GM18519 (cell line): Measurements from ENCODE around the gene PAXX.

Source experiments
- ATAC-seq: cut with Tn5 transposase; IDR thresholded peaks from one replicate; pipeline ENCODE4 v1.9.1; 2021; ENCODE audit warnings: mild to moderate bottlenecking, moderate library complexity; ENCODE audit not compliant: unreplicated experiment, low FRiP score

Gene PAXX

DNA sequence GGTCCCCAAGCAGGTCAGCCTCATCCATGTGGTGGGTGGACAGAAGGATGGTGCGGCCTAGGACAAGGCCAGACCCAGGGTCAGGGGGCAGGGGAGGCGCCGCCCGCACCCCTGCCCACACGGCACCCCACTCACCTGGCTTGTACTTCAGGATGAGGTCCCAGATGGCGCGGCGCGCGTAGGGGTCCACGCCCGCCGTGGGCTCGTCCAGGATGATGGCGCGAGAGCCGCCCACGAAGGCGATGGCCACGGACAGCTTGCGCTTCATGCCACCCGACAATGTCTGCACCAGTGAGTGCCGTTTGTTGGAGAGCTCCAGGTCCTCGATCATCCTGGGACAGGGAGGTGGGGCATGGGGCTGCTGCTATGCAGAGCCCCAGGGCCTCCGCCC lies 23.3 kb downstream of the PAXX start:
- no peak for ATAC-seq

DNA sequence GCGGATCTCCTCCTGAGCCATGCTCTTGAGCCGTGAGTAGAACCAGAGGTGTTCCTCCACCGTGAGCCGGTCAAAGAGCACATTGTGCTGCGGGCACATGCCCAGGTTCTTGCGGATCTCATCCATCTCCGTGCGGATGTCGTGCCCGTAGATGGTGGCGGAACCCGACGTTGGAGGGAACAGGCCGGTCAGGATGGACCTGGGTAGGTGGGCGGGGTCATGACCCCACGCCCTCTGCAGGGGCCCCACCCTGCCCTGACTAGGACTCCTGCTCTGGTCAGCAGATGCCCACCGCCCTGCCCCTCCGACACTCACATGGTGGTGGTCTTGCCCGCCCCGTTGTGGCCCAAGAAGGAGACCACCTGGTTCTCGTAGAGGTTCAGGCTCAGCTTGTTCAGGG lies 23.8 kb downstream of the PAXX start:
- ATAC-seq: no peak

GRCh38 chr9:137016436-137016835 lies 24.2 kb downstream of the PAXX start:
- ATAC-seq: no peak

DNA sequence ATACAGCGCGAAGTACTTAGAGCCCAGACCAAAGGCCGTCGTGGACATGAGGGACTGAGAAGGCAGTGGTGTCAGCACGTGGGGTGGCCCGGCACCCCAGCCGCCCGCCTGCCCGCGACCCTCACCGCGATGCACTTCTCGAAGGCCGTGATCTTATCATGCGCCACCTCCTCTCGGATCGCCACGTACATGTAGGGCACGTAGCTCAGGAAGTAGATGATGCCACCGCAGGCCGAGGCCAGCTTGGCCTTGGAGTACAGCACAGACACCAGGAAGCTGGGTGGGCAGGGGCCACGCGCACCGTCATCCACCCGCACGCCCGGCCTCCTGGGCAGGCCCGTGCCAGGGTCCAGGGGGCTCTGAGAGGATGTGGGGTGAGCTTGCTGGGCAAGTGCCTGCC lies 24.8 kb downstream of the PAXX start:
- no peak for ATAC-seq

DNA sequence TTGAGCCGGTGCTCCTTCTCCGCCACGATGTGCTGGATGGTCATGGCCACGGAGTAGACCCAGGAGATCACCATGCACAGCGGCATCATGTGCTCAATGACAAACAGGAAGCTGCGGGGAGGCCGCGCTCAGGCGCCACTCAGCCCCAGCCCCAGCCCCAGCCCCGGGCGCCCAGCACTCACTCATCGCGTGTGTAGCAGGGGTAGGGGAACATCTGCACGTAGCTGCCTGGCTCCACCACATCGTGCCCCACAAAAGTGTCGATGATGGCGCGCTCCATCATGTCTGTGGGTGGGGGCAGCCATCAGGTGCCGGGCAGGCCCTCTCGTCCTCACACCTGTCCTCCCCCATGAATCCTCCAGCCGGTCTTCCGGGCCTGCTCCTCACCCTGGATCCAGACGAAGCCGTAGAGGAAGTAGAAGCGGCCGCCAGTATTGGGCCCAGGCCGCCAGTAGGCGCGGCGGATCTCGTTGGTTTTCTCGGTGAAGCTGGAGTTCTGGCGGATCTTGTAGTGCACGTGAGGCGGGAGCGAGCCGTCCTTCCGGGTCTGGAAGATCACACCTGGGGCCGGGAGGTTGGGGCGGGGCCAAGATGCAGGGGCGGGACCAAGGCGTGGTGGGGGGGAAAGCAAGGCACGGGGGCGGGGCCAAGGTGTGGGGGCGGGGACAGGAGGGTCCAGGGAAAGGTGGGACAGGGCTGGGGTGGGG lies 25.7 kb downstream of the PAXX start:
- ATAC-seq: no peak

DNA sequence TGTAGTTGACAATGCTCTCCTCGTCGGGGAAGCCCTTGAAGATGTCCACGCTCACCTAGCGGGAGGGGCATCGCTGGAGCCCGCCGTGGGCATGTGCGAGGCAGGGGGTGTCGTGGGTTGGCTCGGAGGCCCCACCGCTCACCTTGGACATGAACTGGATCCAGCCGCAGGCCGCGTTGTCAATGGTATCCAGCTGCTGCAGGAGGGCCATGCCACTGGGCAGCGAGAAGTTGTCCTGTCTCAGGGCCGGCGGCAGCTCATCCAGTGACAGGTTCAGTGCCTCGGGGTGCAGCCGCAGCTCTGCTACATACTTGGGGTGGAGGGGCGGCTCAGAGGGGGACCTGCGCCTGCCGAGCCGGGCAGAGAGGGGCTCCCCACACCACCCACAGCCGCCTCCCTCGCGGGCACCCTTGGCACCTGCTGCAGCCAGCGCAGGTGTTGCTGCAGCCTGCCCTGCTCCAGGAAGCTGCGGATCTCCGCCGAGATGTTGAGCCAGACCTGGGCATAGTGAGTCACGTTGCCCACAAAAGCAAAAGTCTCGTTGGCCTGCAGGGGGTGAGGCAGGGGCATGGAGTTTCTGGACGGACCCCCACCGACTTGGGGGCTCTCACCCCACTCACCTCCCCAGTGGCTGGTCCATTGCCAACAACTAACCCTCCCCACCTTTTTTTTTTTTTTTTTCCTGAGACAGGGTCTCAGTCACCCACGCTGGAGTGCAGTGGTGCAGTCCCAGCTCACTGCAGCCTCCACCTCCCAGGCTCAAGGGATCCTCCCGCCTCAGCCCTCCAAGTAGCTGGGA lies 26.7 kb downstream of the PAXX start:
- no peak for ATAC-seq

DNA sequence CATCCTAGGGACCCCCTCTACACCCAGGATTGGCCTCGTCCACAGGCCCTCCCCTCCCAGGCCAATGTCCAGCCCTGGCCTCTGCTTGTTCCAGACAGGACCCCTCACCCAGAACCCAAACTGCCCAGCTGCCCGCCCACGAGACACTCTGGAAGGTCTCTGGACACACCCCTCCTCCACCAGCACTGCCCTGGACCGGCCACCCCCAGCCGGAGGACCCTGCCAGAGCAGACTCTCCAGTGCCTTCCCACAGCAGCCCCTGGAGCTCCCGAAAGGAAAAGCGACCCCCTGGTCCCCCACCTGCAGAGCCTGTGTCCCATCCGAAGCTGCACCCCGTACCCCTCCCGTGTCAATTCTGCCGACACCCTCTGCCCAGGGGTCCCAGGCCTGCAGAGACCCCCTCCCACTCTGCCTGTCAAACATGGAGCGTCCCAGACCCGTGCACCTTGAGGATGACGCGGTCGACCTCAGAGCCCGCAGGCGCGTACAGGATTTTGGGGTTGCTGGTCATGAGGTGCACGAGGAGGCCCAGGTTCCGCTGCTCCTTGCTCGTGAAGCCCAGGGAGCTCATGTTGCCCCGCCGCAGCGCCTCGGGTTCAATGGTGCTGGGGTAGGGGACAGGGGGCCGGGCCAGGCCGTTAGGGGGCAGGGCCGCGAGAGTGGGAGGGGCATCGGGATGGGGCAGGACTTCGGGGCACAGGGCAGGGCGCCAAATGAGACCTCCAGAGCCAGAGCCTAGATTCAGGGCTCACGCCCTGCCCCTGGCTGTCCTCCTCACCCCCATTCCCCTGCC lies 27.9 kb downstream of the PAXX start:
- ATAC-seq: no peak

DNA sequence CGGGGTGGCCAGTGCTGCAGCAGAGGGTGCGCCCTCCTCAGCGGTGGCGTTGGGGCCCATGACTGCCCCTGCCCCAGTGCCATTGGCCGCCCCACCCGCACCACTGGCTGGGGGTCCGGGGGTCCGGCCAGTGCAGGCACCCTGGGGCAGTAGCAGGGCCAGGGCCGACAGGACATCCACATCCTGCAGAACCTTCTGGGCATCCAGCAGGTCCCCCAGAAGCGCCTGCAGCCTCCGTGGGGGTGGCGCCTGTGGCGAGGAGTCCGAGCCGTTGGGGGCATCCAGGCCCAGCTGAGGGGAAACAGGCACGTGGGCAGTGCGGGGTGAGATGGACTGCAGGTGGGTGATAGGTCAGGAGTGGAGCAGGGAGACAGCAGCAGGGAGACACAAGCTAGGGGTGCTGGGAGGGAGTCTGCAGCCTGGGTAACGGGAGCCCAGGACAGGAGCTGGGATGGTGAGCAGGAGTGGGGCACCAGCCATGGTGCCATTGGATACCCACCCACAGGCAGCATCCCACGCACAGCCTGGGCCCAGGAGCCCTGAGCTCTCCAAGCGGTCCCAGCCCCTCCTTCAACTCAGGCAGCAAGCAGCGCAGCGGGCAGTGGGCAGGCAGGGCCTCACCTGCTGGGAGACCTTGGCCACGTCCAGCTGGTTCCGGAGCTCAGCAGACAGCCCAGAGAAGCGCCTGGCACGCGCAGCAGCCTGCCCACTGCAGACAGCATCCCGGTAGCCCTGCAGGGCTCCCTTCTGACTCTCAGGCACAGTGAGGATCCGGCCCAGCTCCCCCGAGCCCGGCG lies 28.7 kb downstream of the PAXX start:
- ATAC-seq: no peak

DNA sequence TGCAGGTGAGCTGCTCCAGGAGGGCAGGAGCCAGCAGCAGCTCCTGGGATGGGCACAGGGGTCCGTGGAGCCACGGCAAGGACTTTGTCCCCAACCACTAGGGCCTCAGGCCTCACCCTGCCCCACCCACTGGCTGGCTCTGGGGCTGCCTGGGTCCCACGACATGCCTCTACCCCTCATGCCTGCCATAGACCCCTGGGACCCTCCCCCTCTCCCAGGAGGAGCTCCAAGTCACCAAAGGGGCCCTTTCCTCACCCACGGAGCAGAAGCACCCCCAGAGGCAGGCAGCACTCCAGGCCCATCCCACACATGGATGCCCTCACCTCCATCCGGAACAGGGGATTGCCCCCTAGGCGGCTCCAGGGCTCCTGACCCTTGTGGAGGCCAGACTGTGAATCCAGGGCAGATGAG lies 29.4 kb downstream of the PAXX start:
- ATAC-seq: no peak

DNA sequence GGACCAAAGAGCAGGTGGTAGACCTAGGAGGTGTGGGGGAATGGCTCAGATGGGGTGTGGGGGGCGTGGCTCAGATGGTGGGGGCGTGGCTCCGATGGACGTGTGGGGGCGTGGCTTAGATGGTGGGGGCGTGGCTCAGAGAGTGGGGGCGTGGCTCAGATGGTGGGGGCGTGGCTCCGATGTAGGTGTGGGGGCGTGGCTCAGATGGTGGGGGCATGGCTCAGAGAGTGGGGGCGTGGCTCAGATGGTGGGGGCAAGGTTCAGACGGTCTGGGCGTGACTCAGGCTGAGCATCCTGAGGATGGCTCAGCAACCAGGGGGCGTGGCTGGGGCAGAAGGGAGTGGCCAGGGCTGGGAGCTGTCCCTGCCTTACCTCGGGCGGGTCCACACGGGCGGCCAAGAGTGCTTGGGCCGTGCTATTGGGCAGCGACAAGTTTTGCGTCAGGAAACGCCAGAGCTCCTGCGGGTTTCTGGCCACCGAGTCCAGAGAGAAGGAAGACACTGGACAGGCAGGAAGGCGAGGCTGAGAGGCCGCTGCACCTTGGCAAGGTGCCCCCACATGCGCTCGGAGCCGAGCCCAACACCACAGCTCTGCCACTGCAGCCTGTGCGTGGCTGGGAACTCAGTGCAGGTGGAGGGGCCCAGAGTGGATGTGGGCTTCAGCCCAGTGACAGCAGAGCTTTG lies 29.9 kb downstream of the PAXX start:
- ATAC-seq: no peak

- no peak for ATAC-seq
Measured at GRCh38 chr9:137022662-137023008, 30.4 kb downstream of the PAXX start.

- no peak for ATAC-seq
Measured at GRCh38 chr9:137023157-137023556, 30.9 kb downstream of the PAXX start.

DNA sequence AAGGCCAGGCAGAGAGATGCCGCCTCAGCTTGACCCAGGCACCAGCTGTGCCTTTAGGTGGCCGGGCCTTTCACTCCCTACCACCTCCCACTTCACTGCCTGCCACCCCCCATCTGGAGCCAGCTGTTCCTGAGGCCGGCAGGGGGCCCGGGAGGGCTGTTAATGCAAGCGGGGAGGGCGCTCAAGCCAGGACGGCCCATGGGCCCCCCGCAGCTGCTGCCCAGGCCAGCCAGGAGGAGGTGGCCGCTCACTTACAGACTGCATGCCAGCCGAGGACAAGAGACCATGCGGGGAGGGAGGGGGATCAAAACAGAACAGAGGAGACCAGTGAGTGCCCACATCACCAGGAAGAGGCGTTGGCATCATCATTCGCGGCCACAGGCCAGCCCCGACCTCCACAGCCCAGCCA lies 31.4 kb downstream of the PAXX start:
- ATAC-seq: no peak

DNA sequence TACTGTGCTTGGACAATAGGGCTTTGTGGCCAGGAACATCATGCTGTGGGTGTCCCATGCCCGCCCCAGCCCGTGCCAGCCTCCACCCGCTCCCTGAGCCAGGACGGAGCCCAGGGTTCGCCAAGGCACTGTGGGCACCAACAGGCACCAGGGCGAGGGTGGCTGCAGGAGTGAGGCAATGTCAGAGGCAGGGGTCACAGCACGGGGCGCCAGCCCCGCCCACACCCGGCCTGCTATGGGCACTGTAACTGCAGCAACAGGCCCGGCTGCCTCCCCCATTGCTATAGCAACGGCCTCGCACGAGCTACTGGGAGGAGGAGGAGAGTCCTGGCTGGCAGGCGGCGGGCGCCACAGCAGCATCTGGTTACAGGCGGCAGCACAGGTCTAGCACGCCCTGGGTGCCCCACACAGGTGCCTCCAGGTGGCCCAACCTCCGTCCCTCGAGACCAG lies 33.3 kb downstream of the PAXX start:
- ATAC-seq: no peak

DNA sequence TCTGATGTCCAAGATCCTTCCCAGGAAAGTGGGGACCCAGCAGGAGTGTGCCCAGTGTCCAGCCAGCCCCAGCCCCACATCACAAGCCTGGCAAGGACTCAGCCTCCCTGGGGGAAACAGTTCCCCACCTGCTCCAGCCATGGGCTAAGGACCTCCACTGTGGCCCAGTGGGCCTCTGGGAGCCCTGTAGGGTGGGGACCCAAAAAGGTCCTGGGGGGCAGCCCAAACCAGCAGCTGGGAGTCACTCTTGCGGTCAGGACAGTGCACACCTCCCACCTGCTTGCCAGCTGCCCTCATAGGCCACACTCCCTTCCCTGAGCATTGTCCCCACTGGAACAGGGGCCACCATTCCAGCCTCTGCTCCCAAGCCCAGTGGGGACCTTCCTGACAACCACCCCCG lies 34.2 kb downstream of the PAXX start:
- ATAC-seq: no peak

DNA sequence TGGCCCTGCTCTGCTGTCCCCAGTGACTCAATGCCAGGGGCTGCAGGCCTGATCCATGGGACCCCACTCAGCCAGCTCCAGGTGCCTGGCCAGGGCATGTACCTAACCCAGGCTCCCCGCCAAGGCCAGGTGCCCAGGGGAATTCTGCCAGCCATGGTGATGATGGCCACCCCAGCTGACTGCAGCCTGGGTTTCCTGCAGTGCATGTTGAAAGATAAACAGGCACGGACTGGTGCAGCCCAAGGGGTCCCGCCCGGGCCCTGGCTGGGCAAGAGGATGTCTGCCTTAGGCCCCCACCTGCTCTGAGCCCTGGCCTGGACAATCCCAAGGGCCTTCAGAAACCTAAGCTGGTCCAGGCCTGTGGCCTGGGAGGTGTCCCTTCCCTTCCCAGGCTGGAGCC lies 34.6 kb downstream of the PAXX start:
- ATAC-seq: no peak

GRCh38 chr9:137027369-137028262 lies 35.4 kb downstream of the PAXX start, which contains the start of gene ABCA2:
Gene ABCA2, minus strand, starts transcription at chr9:137028237. Its CDS starts 97 bp downstream, at chr9:137028140.
- no peak for ATAC-seq

DNA sequence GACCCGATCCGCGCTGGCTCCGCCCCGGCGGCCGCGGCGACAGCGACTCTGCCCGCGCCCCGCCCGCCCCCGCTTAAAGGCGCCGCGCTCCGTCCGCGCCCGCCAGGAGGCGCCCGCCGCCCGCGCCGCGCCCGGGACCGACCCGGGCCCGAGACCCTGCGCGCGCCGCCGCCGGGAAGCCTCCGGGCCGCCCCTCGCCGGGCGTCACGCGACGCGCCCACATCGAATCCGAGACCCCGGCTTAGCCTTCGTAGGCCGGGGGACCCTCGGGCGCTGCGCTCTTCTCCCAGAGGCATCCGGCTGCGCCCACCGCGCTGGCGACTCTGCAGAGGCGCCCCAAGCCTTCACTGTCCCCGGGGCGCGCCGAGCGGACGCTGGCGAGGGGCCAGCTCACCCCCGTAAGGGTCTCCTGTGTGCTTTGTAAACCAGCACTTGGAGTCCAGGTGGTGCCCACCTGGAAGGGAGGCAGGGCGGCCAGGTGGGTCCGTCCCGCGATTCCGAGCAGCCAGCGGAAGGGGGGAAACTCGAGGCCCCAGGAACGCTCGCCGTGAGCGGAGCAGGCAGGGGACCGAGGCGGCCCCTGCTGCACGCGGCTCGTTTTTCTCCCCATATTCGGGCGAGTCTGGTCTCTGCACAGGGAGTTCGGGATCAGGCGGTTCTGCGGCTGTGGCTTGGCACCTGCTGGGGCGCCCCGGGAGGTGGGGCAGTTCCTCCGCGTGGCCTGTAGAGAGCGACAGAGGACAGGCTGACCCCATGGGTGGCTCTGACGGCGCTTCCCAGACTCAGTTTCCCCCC lies 36.2 kb downstream of the PAXX start:
- ATAC-seq: peak; percentile 41
